Measurements from ENCODE around the gene NAA16. TPM values are rescaled to one million over a fixed set of nuclear protein-coding genes. Genes with fewer than 3 reads are reported as not detected.

NAA16 gene
- total and polyA plus RNA-seq, 9 of the 15 experiments (the other 6 are each of a cell fraction or from before 2014, with no cell fraction given) = 3.7 to 18.2 (median 12.0) TPM

GRCh38 chr13:41263261-41263971, 47.7 kb upstream of the NAA16 start, which contains the start of gene MTRF1 (continued):
- TF ChIP-seq ERF (CRISPR knock-in tag; IDR thresholded peaks at IDR 0.05) (no peak), KLF1 (tag; IDR thresholded peaks at IDR 0.05) (no peak), EGR1 (conservative IDR thresholded peaks at IDR 0.05) (peak; percentile 46; the same call in 1 of the 2 replicates), KDM5B (IDR thresholded peaks at IDR 0.05; ENCODE audit: insufficient replicate concordance, low read depth, low read length) (peak; percentile 35), TEAD4 (IDR thresholded peaks at IDR 0.05; ENCODE audit: low read length) (no peak), TEAD4 (CRISPR knock-in tag; IDR thresholded peaks at IDR 0.05; ENCODE audit: borderline replicate concordance) (no peak), ZFP30 (CRISPR knock-in tag; IDR thresholded peaks at IDR 0.05; ENCODE audit: borderline replicate concordance) (no peak), KHSRP (IDR thresholded peaks at IDR 0.05) (no peak), GTF3C2 (IDR thresholded peaks at IDR 0.05; ENCODE audit: borderline replicate concordance, extremely low read depth, insufficient read length) (no peak), SMARCC2 (IDR thresholded peaks at IDR 0.05; ENCODE audit: low read depth) (no peak), PHB2 (IDR thresholded peaks at IDR 0.05; ENCODE audit: low read depth) (no peak), NFXL1 (CRISPR knock-in tag; IDR thresholded peaks at IDR 0.05) (no peak), GABPB1 (CRISPR knock-in tag; IDR thresholded peaks at IDR 0.05) (peak; percentile 90; the same call in 1 of the 2 replicates), SMAD1 (IDR thresholded peaks at IDR 0.05; ENCODE audit: low read depth, low read length, partially characterized antibody) (no peak), SNRNP70 (optimal IDR thresholded peaks at IDR 0.05; ENCODE audit: low read depth, low read length) (no peak), ZZZ3 (IDR thresholded peaks at IDR 0.05) (no peak), ZNF239 (CRISPR knock-in tag; IDR thresholded peaks at IDR 0.05) (no peak), NONO (IDR thresholded peaks at IDR 0.05; ENCODE audit: low read depth in 2 of 2, low read length in 1 of 2) (no peak), VEZF1 (CRISPR knock-in tag; IDR thresholded peaks at IDR 0.05) (peak; percentile 83), E2F4 (CRISPR knock-in tag; IDR thresholded peaks at IDR 0.05; ENCODE audit: low read depth) (no peak), ETV5 (CRISPR knock-in tag; IDR thresholded peaks at IDR 0.05; ENCODE audit: low read depth) (no peak), ZC3H11A (IDR thresholded peaks at IDR 0.05; ENCODE audit: low read depth, low read length) (no peak), ZNF263 (CRISPR knock-in tag; IDR thresholded peaks at IDR 0.05; ENCODE audit: borderline replicate concordance) (no peak), BMI1 (IDR thresholded peaks at IDR 0.05; ENCODE audit: low read length) (no peak), CXXC5 (CRISPR knock-in tag; IDR thresholded peaks at IDR 0.05) (peak; percentile 77), STAT5B (CRISPR knock-in tag; IDR thresholded peaks at IDR 0.05) (no peak)
